Measurements from ENCODE around the gene PIAS4.

The PIAS4 gene

GRCh38 chr19:4023600-4024398 is 16.3 kb downstream of the PIAS4 start:
- no peak for DNase-seq (ENCODE audit: low read depth)

- no peak for DNase-seq (ENCODE audit: low read depth)
These were observed 17.8 kb downstream of the PIAS4 start for GRCh38 chr19:4025317-4025716.

GRCh38 chr19:4027146-4027545 is 19.6 kb downstream of the PIAS4 start:
- DNase-seq (ENCODE audit: low read depth), result no peak

- DNase-seq (ENCODE audit: low read depth), result no peak
These were observed 21.1 kb downstream of the PIAS4 start for GRCh38 chr19:4028334-4029246.

- no peak for DNase-seq (ENCODE audit: low read depth)
These were observed 21.7 kb downstream of the PIAS4 start for GRCh38 chr19:4029247-4029614.

- no peak for DNase-seq (ENCODE audit: low read depth)
These were observed 23.0 kb downstream of the PIAS4 start for GRCh38 chr19:4030552-4030951.

GRCh38 chr19:4030981-4031380 is 23.4 kb downstream of the PIAS4 start:
- no peak for DNase-seq (ENCODE audit: low read depth)

- no peak for DNase-seq (ENCODE audit: low read depth)
These were observed 23.9 kb downstream of the PIAS4 start for GRCh38 chr19:4031420-4031819.

GRCh38 chr19:4032436-4032835 is 24.9 kb downstream of the PIAS4 start:
- DNase-seq (ENCODE audit: low read depth), result no peak

GRCh38 chr19:4033028-4033956 is 25.8 kb downstream of the PIAS4 start:
- no peak for DNase-seq (ENCODE audit: low read depth)

GRCh38 chr19:4034048-4035017 is 26.8 kb downstream of the PIAS4 start:
- no peak for DNase-seq (ENCODE audit: low read depth)

GRCh38 chr19:4035018-4035566 is 27.6 kb downstream of the PIAS4 start:
- DNase-seq (ENCODE audit: low read depth), result no peak

GRCh38 chr19:4035582-4035981 is 28.0 kb downstream of the PIAS4 start:
- DNase-seq (ENCODE audit: low read depth), result no peak

- DNase-seq (ENCODE audit: low read depth), result no peak
These were observed 29.2 kb downstream of the PIAS4 start for GRCh38 chr19:4036576-4037300.

GRCh38 chr19:4037301-4037949 is 29.9 kb downstream of the PIAS4 start:
- no peak for DNase-seq (ENCODE audit: low read depth)

- no peak for DNase-seq (ENCODE audit: low read depth)
These were observed 30.5 kb downstream of the PIAS4 start for GRCh38 chr19:4038057-4038456.

- DNase-seq (ENCODE audit: low read depth), result no peak
These were observed 31.3 kb downstream of the PIAS4 start for GRCh38 chr19:4038661-4039423.

GRCh38 chr19:4042064-4042730 is 34.7 kb downstream of the PIAS4 start:
- no peak for DNase-seq (ENCODE audit: low read depth)
